AG09319 (cell line): ENCODE data around the gene PLAU.
A peak's percentile ranks its signal among the peaks of the same experiment; 100 is the strongest.

Experiments
- DNase-seq: peaks from one replicate; pipeline ENCODE4 v3.0.0-alpha.2; 2010; ENCODE audit warnings: low read depth; ENCODE audit errors: extremely low read depth
- CTCF ChIP-seq: IDR thresholded peaks from 2 replicates; pipeline ENCODE4 v1.5.1; 2011; ENCODE audit warnings: low read depth, mild to moderate bottlenecking, inconsistent platforms, low read length, moderate library complexity

PLAU gene

GRCh38 chr10:73937333-73938043, 26.6 kb downstream of the PLAU start:
- no peak for TF ChIP-seq CTCF
- no peak for DNase-seq

- DNase-seq: peak; percentile 29
- peak; percentile 95 for TF ChIP-seq CTCF
Measured at GRCh38 chr10:73940634-73941221, 29.8 kb downstream of the PLAU start.

GRCh38 chr10:73941300-73941699, 30.4 kb downstream of the PLAU start:
- DNase-seq: no peak
- no peak for TF ChIP-seq CTCF

- no peak for DNase-seq
- no peak for TF ChIP-seq CTCF
Measured at GRCh38 chr10:73944356-73945100, 33.6 kb downstream of the PLAU start.

- TF ChIP-seq CTCF: no peak
- DNase-seq: no peak
Measured at GRCh38 chr10:73946253-73947145, 35.6 kb downstream of the PLAU start.

- TF ChIP-seq CTCF: no peak
- no peak for DNase-seq
Measured at GRCh38 chr10:73948947-73949633, 38.2 kb downstream of the PLAU start.
